WTC11 (cell line): Measurements from ENCODE around the gene GPR153.

Experiments used
- CTCF ChIP-seq: fragments of 200-600 bp; IDR thresholded peaks from 2 replicates; pipeline ENCODE4 v1.8.0; 2022; ENCODE audit warnings: antibody characterized with exemption
- JAZF1 ChIP-seq: fragments of 250-450 bp; sonication (Bioruptor Pico); IDR thresholded peaks from 2 replicates; pipeline ENCODE4 v1.9.0; 2021; ENCODE audit warnings: moderate library complexity, mild to moderate bottlenecking, inconsistent platforms

- no peak for TF ChIP-seq JAZF1 (CRISPR knock-in tag)
- TF ChIP-seq CTCF, result no peak
Observed at GRCh38 chr1:6235296-6235677, 25.6 kb downstream of the GPR153 start.
